Right cardiac atrium (tissue), 5 donors: ENCODE data around the gene TSEN54. TPM values are rescaled to one million over a fixed set of nuclear protein-coding genes. Genes with fewer than 3 reads are reported as not detected.
"Not testable (repeated sequence)": the region's sequence is repeated elsewhere in the genome, so short reads cannot be mapped to it uniquely, and the experiment has no call there.

ENCODE experiments used
- ATAC-seq, 2 donors: fragments of 200-7000 bp; cut with Tn5 transposase; one replicate each; pipeline versions ENCODE4 v1.8.0 to v1.9.1; 2020; ENCODE audit warnings: moderate library complexity in 2 of 2, mild to moderate bottlenecking in 1 of 2
- DNase-seq, 3 donors: peaks; one replicate each; pipeline ENCODE4 v3.0.0-alpha.2; 2020
- H3K27ac ChIP-seq: one replicate; pipeline ENCODE4 v1.5.1; 2013; ENCODE audit warnings: mild to moderate bottlenecking, low read length, control low read depth, moderate library complexity
- H3K27me3 ChIP-seq: one replicate; pipeline ENCODE4 v1.6.1; 2013; ENCODE audit not compliant: control insufficient read depth, insufficient read depth
- H3K4me1 ChIP-seq: one replicate; pipeline ENCODE4 v1.6.1; 2013; ENCODE audit warnings: low read length; ENCODE audit not compliant: control insufficient read depth, insufficient read depth
- H3K4me3 ChIP-seq: one replicate; pipeline ENCODE4 v1.5.1; 2013; ENCODE audit warnings: low read length, control low read depth
- H3K9me3 ChIP-seq: one replicate; pipeline ENCODE4 v1.6.1; 2013; ENCODE audit warnings: low read length; ENCODE audit not compliant: control insufficient read depth
- WGBS: extraction: QIAGEN DNeasy Blood & Tissue Kit; methylation state at CpG from one replicate; pipeline ENCODE4 v1.1.7; 2013; 5-methylcytosine and 5-hydroxymethylcytosine counted together
- intact Hi-C, 4 donors: fragments of 100-400 bp; cut with DNase I; formaldehyde crosslinking; loops; one replicate each; pipeline versions ENCODE4 v1.11.0 to v1.14.0; 2022 to 2023
- polyA plus RNA-seq: library from polyadenylated mRNA; stranded (reverse); fragments of 200-250 nt; gene quantifications from one replicate; pipeline ENCODE4 v1.2.3, GENCODE V29; 2013
- total RNA-seq, 4 donors: library from RNA; stranded (reverse); fragmentation: NEBNext Ultra II Directional; extraction: Animal tissue kit (Norgen Biotek cat#: 25700); gene quantifications; one replicate each; pipeline ENCODE4 v1.2.1, GENCODE V29; 2021
- donor health status: healthy with polysubstance abuse.
- donor health status: DM: no; HTN: yes; CAD: no.
- donor health status: DM: no; HTN: no; CAD: no.
- donor health status: DM: no; HTN: yes; CAD: no; lungs with severe emphysema.
- donor health status: DM: yes; HTN: yes; CAD: no.

Gene TSEN54
- total and polyA plus RNA-seq, 5 donors, result 5.9 to 9.6 (median 7.1) TPM

GRCh38 chr17:75476752-75477489 lies 39.4 kb upstream of the TSEN54 start:
- peak in 1 of 3 donors; percentile 61 for DNase-seq
- ATAC-seq, result peak in 1 of 2 donors; percentile 14
- H3K4me3 ChIP-seq, result no peak overlapping the region
- H3K4me1 ChIP-seq, result peaks cover 16% of the 10 kb centered on the region
- peak overlapping the region; percentile 54 for H3K27ac ChIP-seq
- H3K9me3 ChIP-seq, result no peaks in the 10 kb centered on the region
- 44% methylated on average over 11 of the region's 11 CpGs for WGBS
- intact Hi-C loops, result no loop called here
- no peaks in the 10 kb centered on the region for H3K27me3 ChIP-seq

GRCh38 chr17:75477490-75477862 lies 38.9 kb upstream of the TSEN54 start:
- peaks cover 16% of the 10 kb centered on the region for H3K4me1 ChIP-seq
- H3K9me3 ChIP-seq, H3K4me3 ChIP-seq, DNase-seq, ATAC-seq, intact Hi-C loops, H3K27me3 ChIP-seq: not testable (repeated sequence)
- 82% methylated on average over 11 of the region's 11 CpGs for WGBS
- H3K27ac ChIP-seq, result peak overlapping the region; percentile 54

- no peak overlapping the region for H3K4me3 ChIP-seq
- peaks cover 12% of the 10 kb centered on the region for H3K4me1 ChIP-seq
- peak overlapping the region; percentile 28 for H3K27ac ChIP-seq
- DNase-seq (no peak), ATAC-seq (no peak)
- 63% methylated on average over 7 of the region's 7 CpGs for WGBS
- no peaks in the 10 kb centered on the region for H3K9me3 ChIP-seq
- H3K27me3 ChIP-seq, result no peaks in the 10 kb centered on the region
- intact Hi-C loops, result no loop called here
Observed at GRCh38 chr17:75478508-75478907, 37.8 kb upstream of the TSEN54 start.

- intact Hi-C loops, result no loop called here
- H3K27me3 ChIP-seq, result no peaks in the 10 kb centered on the region
- H3K9me3 ChIP-seq, result no peaks in the 10 kb centered on the region
- ATAC-seq, result no peak
- H3K4me3 ChIP-seq, result no peak overlapping the region
- 94% methylated on average over 6 of the region's 6 CpGs for WGBS
- no peak for DNase-seq
- no peak overlapping the region for H3K27ac ChIP-seq
- peaks cover 11% of the 10 kb centered on the region for H3K4me1 ChIP-seq
Observed at GRCh38 chr17:75480281-75480680, 36.0 kb upstream of the TSEN54 start.

- ATAC-seq, result no peak
- H3K9me3 ChIP-seq, result no peaks in the 10 kb centered on the region
- no peak overlapping the region for H3K4me3 ChIP-seq
- H3K4me1 ChIP-seq, result peaks cover 6% of the 10 kb centered on the region
- no peak overlapping the region for H3K27ac ChIP-seq
- 81% methylated on average over 13 of the region's 13 CpGs for WGBS
- intact Hi-C loops, result no loop called here
- no peaks in the 10 kb centered on the region for H3K27me3 ChIP-seq
- no peak for DNase-seq
Observed at GRCh38 chr17:75481194-75482068, 34.9 kb upstream of the TSEN54 start.

GRCh38 chr17:75482098-75482942 lies 34.0 kb upstream of the TSEN54 start:
- Histone ChIP-seq H3K27me3 (no peaks in the 10 kb centered on the region), H3K9me3 (no peaks in the 10 kb centered on the region), H3K27ac (no peak overlapping the region), H3K4me3 (no peak overlapping the region), H3K4me1 (peaks cover 1% of the 10 kb centered on the region)
- no peak for ATAC-seq
- WGBS, result 86% methylated on average over 16 of the region's 16 CpGs
- intact Hi-C loops, result no loop called here
- DNase-seq, result no peak

GRCh38 chr17:75485688-75486087 lies 30.6 kb upstream of the TSEN54 start:
- Histone ChIP-seq H3K4me3 (no peak overlapping the region), H3K27me3 (no peaks in the 10 kb centered on the region), H3K4me1 (peaks cover 8% of the 10 kb centered on the region), H3K27ac (peak overlapping the region; percentile 20), H3K9me3 (no peaks in the 10 kb centered on the region)
- DNase-seq (peak in 2 of 3 donors; percentile 75 to 77), ATAC-seq (peak in 1 of 2 donors; percentile 13)
- 77% methylated on average over 12 of the region's 12 CpGs for WGBS
- intact Hi-C loops, result no loop called here

GRCh38 chr17:75486151-75486550 lies 30.2 kb upstream of the TSEN54 start:
- DNase-seq (peak in 1 of 3 donors; percentile 53), ATAC-seq (no peak)
- Histone ChIP-seq H3K9me3 (no peaks in the 10 kb centered on the region), H3K4me1 (peaks cover 8% of the 10 kb centered on the region), H3K27me3 (no peaks in the 10 kb centered on the region), H3K4me3 (no peak overlapping the region), H3K27ac (no peak overlapping the region)
- WGBS, result 79% methylated on average over 14 of the region's 14 CpGs
- intact Hi-C loops, result no loop called here

GRCh38 chr17:75486951-75487350 lies 29.4 kb upstream of the TSEN54 start:
- DNase-seq, result no peak
- intact Hi-C loops, result no loop called here
- 77% methylated on average over 5 of the region's 5 CpGs for WGBS

GRCh38 chr17:75487351-75488070 lies 28.8 kb upstream of the TSEN54 start:
- intact Hi-C loops, result no loop called here
- 49% methylated on average over 12 of the region's 12 CpGs for WGBS
- H3K27me3 ChIP-seq, result no peaks in the 10 kb centered on the region
- DNase-seq (peak in 2 of 3 donors; percentile 79 to 80), ATAC-seq (peak in 1 of 2 donors; percentile 15)
- H3K27ac ChIP-seq, result peak overlapping the region; percentile 15
- H3K4me3 ChIP-seq, result no peak overlapping the region
- H3K4me1 ChIP-seq, result peaks cover 8% of the 10 kb centered on the region
- H3K9me3 ChIP-seq, result no peaks in the 10 kb centered on the region

More at GRCh38 chr17:75486951-75487350, 29.4 kb upstream of the TSEN54 start:
- Histone ChIP-seq H3K27ac (no peak overlapping the region), H3K9me3 (no peaks in the 10 kb centered on the region), H3K4me3 (no peak overlapping the region), H3K4me1 (peaks cover 8% of the 10 kb centered on the region), H3K27me3 (no peaks in the 10 kb centered on the region)
- no peak for ATAC-seq
